Keratinocyte (primary cell): ENCODE data around the gene AKT1. TPM values are rescaled to one million over a fixed set of nuclear protein-coding genes. Genes with fewer than 3 reads are reported as not detected.

Experiments used
- DNase-seq: peaks from one replicate; pipeline ENCODE4 v3.0.0-alpha.2; 2011; ENCODE audit warnings: low read depth, missing footprints, low spot score
- FAIRE-seq: peaks from 2 replicates; lab custom pipeline; 2011; peaks lifted over from hg19 to GRCh38; lab: Jason Lieb, UNC
- H2AFZ ChIP-seq: 2 replicates; pipeline ENCODE4 v1.6.0; 2012; ENCODE audit warnings: low read length, control low read depth, inconsistent platforms; ENCODE audit not compliant: control insufficient read depth
- H3K27ac ChIP-seq: 2 replicates; pipeline ENCODE4 v1.5.1; 2011; ENCODE audit warnings: low read length; ENCODE audit not compliant: control insufficient read depth, insufficient read depth
- H3K27me3 ChIP-seq: 3 replicates; pipeline ENCODE4 v1.6.0; 2011; ENCODE audit warnings: low read length; ENCODE audit not compliant: control insufficient read depth, insufficient read depth; ENCODE audit errors: extremely low read depth
- H3K36me3 ChIP-seq, 2 experiments: 2 replicates in 1 of 2; 3 replicates in 1 of 2; pipeline ENCODE4 v1.5.1; 2011; ENCODE audit warnings: low read length in 2 of 2, mild to moderate bottlenecking in 1 of 2; ENCODE audit not compliant: control insufficient read depth in 2 of 2, insufficient read depth in 2 of 2; ENCODE audit errors: extremely low read depth in 1 of 2
- H3K4me1 ChIP-seq: 3 replicates; pipeline ENCODE4 v1.5.1; 2011; ENCODE audit warnings: low read length; ENCODE audit not compliant: control insufficient read depth, insufficient read depth; ENCODE audit errors: extremely low read depth
- H3K4me2 ChIP-seq: 3 replicates; pipeline ENCODE4 v1.6.0; 2011; ENCODE audit warnings: low read depth, low read length; ENCODE audit not compliant: control insufficient read depth, insufficient read depth; ENCODE audit errors: extremely low read depth
- H3K4me3 ChIP-seq, 3 experiments: fragments of 200-600 bp in 1 of 3; sonication (generic) in 1 of 3; 2 replicates in 2 of 3; 3 replicates in 1 of 3; pipeline ENCODE4 v1.5.1; 2011 to 2016; ENCODE audit warnings: low read length in 3 of 3, mild to moderate bottlenecking in 3 of 3, control low read depth in 2 of 3, inconsistent platforms in 1 of 3, low read depth in 1 of 3, mixed read lengths in 1 of 3, mixed run types in 1 of 3, moderate library complexity in 1 of 3; ENCODE audit not compliant: control insufficient read depth in 2 of 3, insufficient read depth in 2 of 3; ENCODE audit errors: extremely low read depth in 1 of 3
- H3K79me2 ChIP-seq: 2 replicates; pipeline ENCODE4 v1.6.0; 2012; ENCODE audit warnings: low read length; ENCODE audit not compliant: control insufficient read depth, insufficient read depth
- H3K9ac ChIP-seq: 3 replicates; pipeline ENCODE4 v1.6.0; 2011; ENCODE audit warnings: low read length; ENCODE audit not compliant: control insufficient read depth, insufficient read depth; ENCODE audit errors: extremely low read depth
- H3K9me1 ChIP-seq: 3 replicates; pipeline ENCODE4 v1.6.0; 2011; ENCODE audit warnings: low read length; ENCODE audit not compliant: control insufficient read depth, insufficient read depth; ENCODE audit errors: extremely low read depth
- H3K9me3 ChIP-seq: 2 replicates; pipeline ENCODE4 v1.5.1; 2012; ENCODE audit warnings: low read depth, low read length; ENCODE audit not compliant: control insufficient read depth
- H4K20me1 ChIP-seq: 3 replicates; pipeline ENCODE4 v1.6.0; 2011; ENCODE audit warnings: low read length; ENCODE audit not compliant: control insufficient read depth, insufficient read depth; ENCODE audit errors: extremely low read depth
- CTCF ChIP-seq, 3 experiments: IDR thresholded peaks in 1 of 3; conservative IDR thresholded peaks in 1 of 3; optimal IDR thresholded peaks in 1 of 3; 2 replicates in 2 of 3; 3 replicates in 1 of 3; pipeline versions ENCODE3 to v1.5.1; 2011; ENCODE audit warnings: low read length in 3 of 3, mild to moderate bottlenecking in 3 of 3, moderate library complexity in 2 of 3, control low read depth in 1 of 3, inconsistent platforms in 1 of 3; ENCODE audit not compliant: insufficient read depth in 2 of 3; ENCODE audit errors: extremely low read depth in 1 of 3
- EZH2 ChIP-seq: IDR thresholded peaks from one replicate; pipeline ENCODE4 v1.6.1; 2012; ENCODE audit warnings: inconsistent platforms, mild to moderate bottlenecking, low read length, moderate library complexity
- dilution Hi-C: fragments of 300-500 bp; cut with MboI; formaldehyde crosslinking; loops from one replicate; pipeline ENCODE4 v1.7.0; 2020; ENCODE audit warnings: low sequenced_read_pairs; ENCODE audit not compliant: extremely low pct_ligation_motif_present
- polyA plus RNA-seq, 5 experiments: library from polyadenylated mRNA; depleted of rRNA in 3 of 5; stranded (reverse) in 3 of 5; stranded (forward) in 1 of 5; unstranded in 1 of 5; fragments of >200 nt; gene quantifications; 1 replicate in 1 of 5; 2 replicates in 3 of 5; 3 replicates in 1 of 5; pipeline versions ENCODE4 v1.2.1 to v1.2.3, GENCODE V29; 2011 to 2012; ENCODE audit warnings: missing spikeins in 2 of 5, low read depth in 1 of 5, low replicate concordance in 1 of 5

AKT1 gene
- polyA plus RNA-seq, 1 donor (not counting 4 experiments of a cell fraction or from before 2014, with no cell fraction given) = 82.3 TPM

DNA sequence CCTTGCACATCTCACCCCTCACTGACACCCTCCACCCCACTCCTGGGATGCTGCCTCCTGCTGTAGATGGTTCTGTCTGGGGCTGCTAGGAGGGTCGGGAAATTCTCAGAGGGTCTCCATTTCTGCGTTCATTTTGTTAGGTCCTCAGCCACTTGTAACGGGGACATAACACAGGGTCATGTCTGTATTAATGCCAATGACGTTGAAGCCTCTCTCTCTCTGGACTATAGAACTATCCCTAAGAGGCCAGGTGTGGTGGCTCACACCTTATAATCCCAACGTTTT is 28.0 kb downstream of the AKT1 start:
- Histone ChIP-seq H3K9me1 (no peaks in the 10 kb centered on the region), H4K20me1 (no peaks in the 10 kb centered on the region), H3K36me3 (peaks cover 10 to 14% of the 10 kb centered on the region in 2 experiments), H3K4me1 (no peaks in the 10 kb centered on the region), H3K79me2 (no peaks in the 10 kb centered on the region), H3K4me3 (no peak overlapping the region), H3K4me2 (no peak overlapping the region), H3K27ac (no peak overlapping the region), H2AFZ (no peak overlapping the region), H3K9me3 (no peaks in the 10 kb centered on the region), H3K27me3 (no peaks in the 10 kb centered on the region), H3K9ac (no peak overlapping the region)
- dilution Hi-C loops = no loop called here
- no peak for DNase-seq
- no peak for TF ChIP-seq EZH2
- no peak for TF ChIP-seq CTCF (optimal IDR thresholded peaks at IDR 0.05 in 1 of 3, IDR thresholded peaks at IDR 0.05 in 1 of 3, conservative IDR thresholded peaks at IDR 0.05 in 1 of 3; ENCODE audit: extremely low read depth in 1 of 3, insufficient read depth in 2 of 3, low read length in 3 of 3)
- no peak for FAIRE-seq

GRCh38 chr14:104766863-104767633 is 28.5 kb downstream of the AKT1 start:
- Histone ChIP-seq H3K9me3 (no peaks in the 10 kb centered on the region), H3K27me3 (no peaks in the 10 kb centered on the region), H4K20me1 (no peaks in the 10 kb centered on the region), H3K27ac (no peak overlapping the region), H3K4me1 (no peaks in the 10 kb centered on the region), H3K9me1 (no peaks in the 10 kb centered on the region), H3K79me2 (no peaks in the 10 kb centered on the region), H3K4me2 (no peak overlapping the region), H3K4me3 (no peak overlapping the region), H2AFZ (no peak overlapping the region), H3K9ac (no peak overlapping the region), H3K36me3 (peaks cover 9 to 14% of the 10 kb centered on the region in 2 experiments)
- dilution Hi-C loops = no loop called here
- DNase-seq = no peak
- FAIRE-seq = no peak
- TF ChIP-seq EZH2 = no peak
- TF ChIP-seq CTCF (optimal IDR thresholded peaks at IDR 0.05 in 1 of 3, IDR thresholded peaks at IDR 0.05 in 1 of 3, conservative IDR thresholded peaks at IDR 0.05 in 1 of 3; ENCODE audit: extremely low read depth in 1 of 3, insufficient read depth in 2 of 3, low read length in 3 of 3) = no peak
